CD8-positive, alpha-beta memory T cell (primary cell): ENCODE data around the gene EDC4. TPM values are rescaled to one million over a fixed set of nuclear protein-coding genes. Genes with fewer than 3 reads are reported as not detected.

Source experiments
- CTCF ChIA-PET: fragments of 350-600 bp; sonication (Branson Sonifier 250); formaldehyde crosslinking; loops from one replicate; lab custom pipeline; 2021; ENCODE audit warnings: antibody characterized with exemption; lab: Charles Lee
- POLR2A ChIA-PET: fragments of 350-600 bp; sonication (Branson Sonifier 250); formaldehyde crosslinking; loops from one replicate; lab custom pipeline; 2021; ENCODE audit warnings: antibody characterized with exemption; lab: Charles Lee
- DNase-seq, 5 donors: peaks; one replicate each; pipeline versions ENCODE4 v3.0.0 to v3.0.0-alpha.2; 2020 to 2022; ENCODE audit warnings: mixed read lengths in 1 of 5
- H3K27ac ChIP-seq: one replicate; pipeline ENCODE4 v1.7.0; 2013; ENCODE audit warnings: low read depth, mild to moderate bottlenecking, low read length, moderate library complexity
- H3K27me3 ChIP-seq: 2 replicates; pipeline ENCODE4 v1.7.0; 2013; ENCODE audit warnings: low read length, mild to moderate bottlenecking; ENCODE audit not compliant: insufficient read depth, poor library complexity, severe bottlenecking
- H3K36me3 ChIP-seq: 2 replicates; pipeline ENCODE4 v1.7.0; 2013; ENCODE audit warnings: mild to moderate bottlenecking, low read length, moderate library complexity; ENCODE audit not compliant: insufficient read depth
- H3K4me1 ChIP-seq: 2 replicates; pipeline ENCODE4 v1.7.0; 2013; ENCODE audit warnings: mild to moderate bottlenecking, low read length, moderate library complexity; ENCODE audit not compliant: insufficient read depth
- H3K4me3 ChIP-seq: 2 replicates; pipeline ENCODE4 v1.7.0; 2013; ENCODE audit warnings: mild to moderate bottlenecking, low read length
- H3K9me3 ChIP-seq: 2 replicates; pipeline ENCODE4 v1.7.0; 2013; ENCODE audit warnings: mild to moderate bottlenecking, low read length
- H3K27ac Mint-ChIP-seq, 8 donors: one replicate each; pipeline ENCODE4 v1.8.0; 2020 to 2021; ENCODE audit warnings: mixed read lengths in 8 of 8, mild to moderate bottlenecking in 6 of 8, inconsistent platforms in 3 of 8, moderate library complexity in 3 of 8
- H3K27me3 Mint-ChIP-seq, 2 donors: one replicate each; pipeline ENCODE4 v1.8.0; 2020 to 2021; ENCODE audit warnings: mixed read lengths in 2 of 2, mild to moderate bottlenecking in 1 of 2, moderate library complexity in 1 of 2
- H3K36me3 Mint-ChIP-seq, 3 donors: one replicate each; pipeline ENCODE4 v1.8.0; 2020 to 2021; ENCODE audit warnings: mixed read lengths in 3 of 3, inconsistent platforms in 1 of 3, mild to moderate bottlenecking in 1 of 3
- H3K4me1 Mint-ChIP-seq, 3 donors: one replicate each; pipeline ENCODE4 v1.8.0; 2020 to 2021; ENCODE audit warnings: mixed read lengths in 3 of 3, inconsistent platforms in 1 of 3, mild to moderate bottlenecking in 1 of 3
- H3K4me3 Mint-ChIP-seq, 7 donors: one replicate each; pipeline ENCODE4 v1.8.0; 2020 to 2021; ENCODE audit warnings: mixed read lengths in 7 of 7, mild to moderate bottlenecking in 6 of 7, moderate library complexity in 4 of 7, inconsistent platforms in 2 of 7
- H3K9me3 Mint-ChIP-seq, 5 donors: one replicate each; pipeline ENCODE4 v1.8.0; 2020 to 2022; ENCODE audit warnings: mixed read lengths in 5 of 5, mild to moderate bottlenecking in 3 of 5, moderate library complexity in 2 of 5, inconsistent platforms in 1 of 5
- polyA plus RNA-seq: library from polyadenylated mRNA; unstranded; fragments of 300-500 nt; fragmentation: Illumina TruSeq; gene quantifications from one replicate; pipeline ENCODE4 v1.2.3, GENCODE V29; 2021
- total RNA-seq, 2 experiments: library from RNA; stranded (reverse); gene quantifications; one replicate each; pipeline ENCODE4 v1.2.3, GENCODE V29; 2021

The EDC4 gene
- total and polyA plus RNA-seq, 3 experiments from 2014 or later, result 30.1 to 108 (median 105) TPM

DNA sequence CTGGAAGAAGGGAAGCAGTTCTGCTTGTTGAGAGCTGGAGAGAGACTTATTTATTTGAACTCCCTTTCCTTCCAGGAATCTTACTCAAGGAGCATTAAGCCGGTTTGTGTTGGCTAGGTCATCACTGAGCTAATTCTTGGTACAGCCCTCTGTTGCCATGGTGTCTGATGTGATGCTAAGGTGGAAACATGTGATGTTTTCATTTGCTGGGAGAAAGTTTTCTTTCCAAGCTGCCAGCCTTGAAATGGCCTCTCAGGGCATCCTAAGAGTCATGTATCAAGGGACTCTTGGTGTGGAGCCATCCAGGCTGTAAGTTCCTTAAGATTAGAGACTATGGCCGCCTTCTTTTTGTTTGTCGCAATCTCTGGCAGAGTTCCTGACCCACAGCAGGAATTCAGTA, 24.4 kb downstream of the EDC4 start:
- Mint-ChIP-seq H3K27ac (peak overlapping the region in 2 of 8 donors; percentile 24 to 79), H3K27me3 (no peaks in the 10 kb centered on the region)
- POLR2A ChIA-PET, result no interaction called here

DNA sequence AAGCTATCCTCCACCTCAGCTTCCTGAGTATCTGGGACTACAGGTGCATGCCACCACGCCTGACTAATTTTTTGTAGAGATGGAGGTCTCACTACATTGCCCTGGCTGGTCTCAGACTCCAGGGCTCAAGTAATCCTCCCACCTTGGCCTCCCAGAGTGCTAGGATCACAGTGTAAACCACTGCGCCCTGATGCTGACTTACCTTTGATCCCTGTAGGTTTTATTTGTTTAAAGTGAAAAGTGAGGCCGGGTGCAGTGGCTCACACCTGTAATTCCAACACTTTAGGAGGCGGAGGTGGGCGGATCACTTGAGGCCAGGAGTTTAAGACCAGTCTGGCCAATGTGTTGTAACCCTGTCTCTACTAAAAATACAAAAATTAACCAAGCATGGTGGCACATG, 28.9 kb downstream of the EDC4 start:
- peaks cover 5% of the 10 kb centered on the region for H3K4me1 ChIP-seq
- H3K4me3 ChIP-seq, result no peak overlapping the region
- H3K27ac Mint-ChIP-seq, result peak overlapping the region in 1 of 8 donors; percentile 70
- no peaks in the 10 kb centered on the region for H3K9me3 ChIP-seq
- no peak for DNase-seq
- H3K4me1 Mint-ChIP-seq, result peaks cover 14 to 33% (median 21%) of the 10 kb centered on the region in 3 donors
- H3K27me3 Mint-ChIP-seq, result no peaks in the 10 kb centered on the region
- peaks cover 9% of the 10 kb centered on the region for H3K36me3 ChIP-seq
- ChIA-PET CTCF (interaction anchor here (1.0 kb wide), 1 partner anchor 18 kb away, joined by 3 read pairs; no protein-coding TSS in a partner anchor), POLR2A (no interaction called here)
- no peak overlapping the region for H3K27ac ChIP-seq
- H3K36me3 Mint-ChIP-seq, result peaks cover 0 to 32% (median 3%) of the 10 kb centered on the region in 3 donors
- no peaks in the 10 kb centered on the region for H3K9me3 Mint-ChIP-seq
- no peak overlapping the region for H3K4me3 Mint-ChIP-seq
- no peaks in the 10 kb centered on the region for H3K27me3 ChIP-seq

More for the DNA sequence above, 24.4 kb downstream of the EDC4 start:
- Histone ChIP-seq H3K9me3 (no peaks in the 10 kb centered on the region), H3K36me3 (peaks cover 9% of the 10 kb centered on the region), H3K4me3 (no peak overlapping the region), H3K27me3 (no peaks in the 10 kb centered on the region), H3K27ac (no peak overlapping the region), H3K4me1 (peaks cover 20% of the 10 kb centered on the region)
- Mint-ChIP-seq H3K36me3 (peaks cover 0 to 20% (median 0%) of the 10 kb centered on the region in 3 donors), H3K4me1 (peaks cover 35 to 68% (median 49%) of the 10 kb centered on the region in 3 donors), H3K9me3 (no peaks in the 10 kb centered on the region), H3K4me3 (peak overlapping the region in 1 of 7 donors; percentile 35)
- CTCF ChIA-PET, result interaction anchor here (1.2 to 1.8 kb wide), 4 partner anchors 13 to 81 kb away, joined by 3 to 6 read pairs (median 4); no protein-coding TSS in a partner anchor
- no peak for DNase-seq

DNA sequence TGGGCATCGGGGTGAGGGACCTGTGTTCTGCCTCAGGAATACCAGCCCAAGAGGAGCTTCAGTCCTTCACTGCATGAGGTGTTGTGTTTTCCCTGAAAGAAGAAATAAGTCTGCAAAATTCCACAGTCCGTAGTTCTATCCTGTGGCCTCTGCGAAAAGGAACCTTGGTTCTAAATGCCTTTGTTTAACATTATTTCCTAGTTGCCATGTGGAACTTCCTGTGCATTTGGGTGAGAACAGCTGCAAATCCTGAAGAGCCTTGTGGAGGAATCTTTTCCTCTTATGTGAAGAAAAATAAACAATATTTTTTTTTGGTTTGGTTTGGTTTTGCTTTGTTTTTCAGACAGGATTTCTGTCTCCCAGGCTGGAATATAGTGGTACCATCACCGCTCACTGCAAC, 30.0 kb downstream of the EDC4 start:
- Histone ChIP-seq H3K27ac (no peak overlapping the region), H3K4me3 (no peak overlapping the region), H3K36me3 (peaks cover 9% of the 10 kb centered on the region), H3K9me3 (no peaks in the 10 kb centered on the region), H3K27me3 (no peaks in the 10 kb centered on the region), H3K4me1 (no peaks in the 10 kb centered on the region)
- no peak overlapping the region for H3K4me3 Mint-ChIP-seq
- ChIA-PET CTCF (interaction anchor here (1.0 kb wide), 1 partner anchor 19 kb away, joined by 3 read pairs; no protein-coding TSS in a partner anchor), POLR2A (no interaction called here)
- H3K27ac Mint-ChIP-seq, result peak overlapping the region in 1 of 8 donors; percentile 43
- no peaks in the 10 kb centered on the region for H3K27me3 Mint-ChIP-seq
- peaks cover 0 to 35% (median 5%) of the 10 kb centered on the region in 3 donors for H3K36me3 Mint-ChIP-seq
- H3K4me1 Mint-ChIP-seq, result peaks cover 7 to 26% (median 15%) of the 10 kb centered on the region in 3 donors
- no peaks in the 10 kb centered on the region for H3K9me3 Mint-ChIP-seq
- no peak for DNase-seq

DNA sequence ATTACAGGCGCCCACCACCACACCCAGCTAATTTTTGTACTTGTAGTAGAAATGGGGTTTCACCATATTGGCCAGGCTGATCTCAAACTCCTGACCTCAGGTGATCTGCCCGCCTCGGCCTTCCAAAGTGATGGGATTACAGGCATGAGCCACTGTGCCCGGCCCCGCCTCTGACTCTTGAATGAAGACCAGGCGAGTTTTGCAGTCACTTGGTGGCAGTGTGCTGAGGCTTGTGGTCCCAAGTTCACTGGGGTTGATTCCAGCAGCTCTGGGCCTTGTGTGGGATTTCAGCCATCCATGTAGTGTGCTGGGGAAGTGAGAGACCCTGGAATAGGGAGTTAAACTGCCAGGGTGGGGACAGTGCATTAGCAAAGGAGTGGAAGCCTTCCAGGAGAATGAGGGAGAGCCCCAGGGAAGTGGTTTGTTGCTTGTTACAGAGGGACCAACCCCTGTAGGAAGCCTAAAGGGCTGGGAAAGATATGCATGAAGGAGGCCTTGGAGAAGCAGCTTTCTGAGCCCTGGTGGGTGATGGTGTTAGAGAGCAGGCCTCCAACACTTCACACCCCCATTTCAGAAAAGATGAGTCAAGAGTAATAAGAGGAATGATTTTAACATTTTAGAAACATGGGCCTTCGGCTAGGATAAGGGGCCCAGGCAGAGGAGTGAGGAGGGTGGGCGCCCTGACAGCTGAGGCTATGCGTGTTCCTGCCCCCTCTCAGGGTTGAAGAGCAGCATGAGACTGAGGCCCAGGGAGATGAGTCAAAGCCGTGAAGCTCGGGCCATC, 34.7 kb downstream of the EDC4 start:
- DNase-seq, result no peak
- no peaks in the 10 kb centered on the region for H3K27me3 Mint-ChIP-seq
- CTCF ChIA-PET, result interaction anchor here (2.0 kb wide), 1 partner anchor 24 kb away, joined by 7 read pairs; the partner anchor contains the start of gene NRN1L
- peaks cover 14% of the 10 kb centered on the region for H3K36me3 ChIP-seq
- H3K27ac Mint-ChIP-seq, result peak overlapping the region in 5 of 8 donors; percentile 17 to 91 (median 63)
- no peaks in the 10 kb centered on the region for H3K27me3 ChIP-seq
- POLR2A ChIA-PET, result no interaction called here
- H3K27ac ChIP-seq, result no peak overlapping the region
- H3K4me1 ChIP-seq, result no peaks in the 10 kb centered on the region
- H3K9me3 ChIP-seq, result no peaks in the 10 kb centered on the region
- H3K4me3 Mint-ChIP-seq, result no peak overlapping the region
- H3K4me1 Mint-ChIP-seq, result peaks cover 5 to 14% (median 12%) of the 10 kb centered on the region in 3 donors
- no peaks in the 10 kb centered on the region for H3K9me3 Mint-ChIP-seq
- no peak overlapping the region for H3K4me3 ChIP-seq
- peaks cover 0 to 46% (median 9%) of the 10 kb centered on the region in 3 donors for H3K36me3 Mint-ChIP-seq

DNA sequence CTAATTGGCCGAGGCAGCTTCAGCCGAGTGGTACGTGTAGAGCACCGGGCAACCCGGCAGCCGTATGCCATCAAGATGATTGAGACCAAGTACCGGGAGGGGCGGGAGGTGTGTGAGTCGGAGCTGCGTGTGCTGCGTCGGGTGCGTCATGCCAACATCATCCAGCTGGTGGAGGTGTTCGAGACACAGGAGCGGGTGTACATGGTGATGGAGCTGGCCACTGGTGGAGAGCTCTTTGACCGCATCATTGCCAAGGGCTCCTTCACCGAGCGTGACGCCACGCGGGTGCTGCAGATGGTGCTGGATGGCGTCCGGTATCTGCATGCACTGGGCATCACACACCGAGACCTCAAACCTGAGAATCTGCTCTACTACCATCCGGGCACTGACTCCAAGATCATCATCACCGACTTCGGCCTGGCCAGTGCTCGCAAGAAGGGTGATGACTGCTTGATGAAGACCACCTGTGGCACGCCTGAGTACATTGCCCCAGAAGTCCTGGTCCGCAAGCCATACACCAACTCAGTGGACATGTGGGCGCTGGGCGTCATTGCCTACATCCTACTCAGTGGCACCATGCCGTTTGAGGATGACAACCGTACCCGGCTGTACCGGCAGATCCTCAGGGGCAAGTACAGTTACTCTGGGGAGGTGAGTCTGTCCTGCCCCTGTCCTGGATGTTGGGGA, 36.3 kb downstream of the EDC4 start:
- Mint-ChIP-seq H3K9me3 (no peaks in the 10 kb centered on the region), H3K4me1 (peaks cover 7 to 18% (median 12%) of the 10 kb centered on the region in 3 donors), H3K27me3 (no peaks in the 10 kb centered on the region), H3K4me3 (no peak overlapping the region), H3K36me3 (peaks cover 0 to 39% (median 9%) of the 10 kb centered on the region in 3 donors), H3K27ac (peak overlapping the region in 3 of 8 donors; percentile 51 to 97 (median 90))
- peaks cover 14% of the 10 kb centered on the region for H3K36me3 ChIP-seq
- ChIA-PET POLR2A (no interaction called here), CTCF (interaction anchor here (2.0 to 2.2 kb wide), 2 partner anchors 19 to 25 kb away, joined by 6 to 7 read pairs; partner anchors contain the start of gene NRN1L)
- no peak for DNase-seq
- H3K4me1 ChIP-seq, result no peaks in the 10 kb centered on the region
- no peak overlapping the region for H3K4me3 ChIP-seq
- H3K27me3 ChIP-seq, result no peaks in the 10 kb centered on the region
- no peak overlapping the region for H3K27ac ChIP-seq
- no peaks in the 10 kb centered on the region for H3K9me3 ChIP-seq

DNA sequence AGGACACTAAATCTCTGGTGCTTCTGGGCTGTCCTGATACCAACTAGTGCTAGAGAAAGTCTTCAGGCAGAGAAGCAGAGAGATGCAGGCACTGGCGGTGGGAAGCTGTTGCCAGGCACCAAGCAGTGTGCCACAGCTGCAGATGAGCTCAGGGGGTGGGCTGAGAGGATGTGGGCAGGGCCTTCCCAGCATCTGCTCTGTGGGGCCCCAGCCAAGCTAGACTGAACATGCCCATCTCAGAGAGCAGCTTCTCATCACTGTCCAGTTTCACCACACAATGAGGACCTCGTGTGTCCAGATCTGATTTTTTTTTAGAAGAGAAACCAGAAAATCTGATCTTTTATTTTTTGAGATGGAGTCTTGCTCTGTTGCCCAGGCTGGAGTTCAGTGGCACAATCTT, 37.3 kb downstream of the EDC4 start:
- POLR2A ChIA-PET, result no interaction called here
- no peaks in the 10 kb centered on the region for H3K4me1 ChIP-seq
- Mint-ChIP-seq H3K4me3 (no peak overlapping the region), H3K4me1 (peaks cover 11 to 24% (median 17%) of the 10 kb centered on the region in 3 donors), H3K27ac (peak overlapping the region in 1 of 8 donors; percentile 60), H3K27me3 (no peaks in the 10 kb centered on the region), H3K9me3 (no peaks in the 10 kb centered on the region), H3K36me3 (peaks cover 0 to 42% (median 10%) of the 10 kb centered on the region in 3 donors)
- no peaks in the 10 kb centered on the region for H3K9me3 ChIP-seq
- H3K36me3 ChIP-seq, result peaks cover 14% of the 10 kb centered on the region
- no peak overlapping the region for H3K27ac ChIP-seq
- H3K4me3 ChIP-seq, result no peak overlapping the region
- DNase-seq, result no peak
- H3K27me3 ChIP-seq, result no peaks in the 10 kb centered on the region
- CTCF ChIA-PET, result interaction anchor here (1.0 to 2.2 kb wide), 2 partner anchors 18 to 94 kb away, joined by 4 to 6 read pairs; no protein-coding TSS in a partner anchor

DNA sequence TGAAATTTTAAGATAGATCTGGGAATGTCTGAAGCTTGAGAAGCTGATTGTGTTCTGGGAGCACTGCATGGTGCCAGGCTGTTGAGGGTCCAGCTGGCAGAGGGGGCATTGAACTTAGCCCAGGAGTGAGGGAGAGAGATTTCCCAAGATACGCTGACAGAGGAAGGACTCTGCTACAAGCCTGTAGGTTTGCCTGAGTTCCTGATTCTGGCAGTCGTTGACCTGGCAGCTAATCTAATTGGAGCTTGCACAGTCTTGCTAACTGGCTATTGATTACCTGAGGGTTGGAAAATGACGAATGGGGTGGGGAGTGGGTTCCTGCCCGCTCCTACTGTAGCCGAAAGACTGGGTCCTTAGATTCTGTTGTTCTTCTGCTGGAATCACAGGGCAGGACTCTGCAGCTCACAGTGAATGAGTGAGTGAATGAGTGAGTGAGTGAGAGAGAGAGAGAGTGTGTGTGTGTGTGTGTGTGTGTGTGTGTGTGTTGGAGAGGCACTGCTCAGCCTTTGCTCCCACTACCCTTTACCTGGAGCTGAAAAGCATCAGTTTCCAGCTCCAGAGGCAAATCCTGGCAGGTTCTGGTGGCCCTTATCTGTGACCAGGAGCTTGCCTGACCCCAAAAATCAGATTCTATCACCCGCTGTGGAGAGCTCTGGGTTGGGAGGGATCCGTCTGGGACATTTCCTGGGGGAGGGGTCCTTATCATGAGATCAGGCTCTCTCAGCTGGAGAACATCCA, 42.1 kb downstream of the EDC4 start:
- DNase-seq, result no peak
- no peak overlapping the region for H3K4me3 Mint-ChIP-seq
- POLR2A ChIA-PET, result no interaction called here
- peaks cover 23 to 53% (median 30%) of the 10 kb centered on the region in 3 donors for H3K4me1 Mint-ChIP-seq
- H3K4me3 ChIP-seq, result no peak overlapping the region
- no peaks in the 10 kb centered on the region for H3K27me3 ChIP-seq
- no peak overlapping the region for H3K27ac ChIP-seq
- H3K4me1 ChIP-seq, result peaks cover 5% of the 10 kb centered on the region
- H3K27ac Mint-ChIP-seq, result peak overlapping the region in 4 of 8 donors; percentile 47 to 70 (median 62)
- peaks cover 4% of the 10 kb centered on the region for H3K36me3 ChIP-seq
- CTCF ChIA-PET, result interaction anchor here (1.0 to 1.4 kb wide), 3 partner anchors 10 to 71 kb away, joined by 3 to 5 read pairs (median 4); no protein-coding TSS in a partner anchor
- H3K36me3 Mint-ChIP-seq, result peaks cover 0 to 64% (median 5%) of the 10 kb centered on the region in 3 donors
- no peaks in the 10 kb centered on the region for H3K27me3 Mint-ChIP-seq
- no peaks in the 10 kb centered on the region for H3K9me3 ChIP-seq
- no peaks in the 10 kb centered on the region for H3K9me3 Mint-ChIP-seq
